ENCODE results near the gene GPR146. TPM values are rescaled to one million over a fixed set of nuclear protein-coding genes. Genes with fewer than 3 reads are reported as not detected.

The GPR146 gene
- total and polyA plus RNA-seq, 9 of the 15 experiments (the other 6 are each of a cell fraction or from before 2014, with no cell fraction given): 0.22 to 3.6 (median 0.64) TPM; not detected in 2

- no peak for TF ChIP-seq FOS (IDR thresholded peaks at IDR 0.05; ENCODE audit: extremely low read depth, insufficient read length)
- no peak for TF ChIP-seq ZNF780A (CRISPR knock-in tag; IDR thresholded peaks at IDR 0.05)
- TF ChIP-seq TAF7 (tag; IDR thresholded peaks at IDR 0.05): no peak
- TF ChIP-seq CTBP1 (IDR thresholded peaks at IDR 0.05; ENCODE audit: borderline replicate concordance): peak; percentile 48; the same call in 1 of the 2 replicates
- no peak for TF ChIP-seq CBFA2T2 (conservative IDR thresholded peaks at IDR 0.05)
- no peak; a peak in 1 of 4 replicates for TF ChIP-seq SRF (CRISPR knock-in tag; IDR thresholded peaks at IDR 0.05)
- TF ChIP-seq ZBTB5 (IDR thresholded peaks at IDR 0.05): no peak
- TF ChIP-seq ZFP30 (CRISPR knock-in tag; IDR thresholded peaks at IDR 0.05; ENCODE audit: borderline replicate concordance): no peak
- TF ChIP-seq KLF13 (tag; IDR thresholded peaks at IDR 0.05; ENCODE audit: borderline replicate concordance, low read depth): no peak
- TF ChIP-seq MEIS2 (IDR thresholded peaks at IDR 0.05; ENCODE audit: partially characterized antibody): peak; percentile 14
- TF ChIP-seq CBX1 (IDR thresholded peaks at IDR 0.05; ENCODE audit: low read depth): 0 out of 2 replicates have a peak, but pooled peaks have one; percentile 38
- no peak for TF ChIP-seq SMAD3 (CRISPR knock-in tag; conservative IDR thresholded peaks at IDR 0.05)
- no peak for TF ChIP-seq ELK3 (CRISPR knock-in tag; IDR thresholded peaks at IDR 0.05)
- no peak for TF ChIP-seq ZNF740 (CRISPR knock-in tag; IDR thresholded peaks at IDR 0.05)
- TF ChIP-seq ZNF740 (tag; IDR thresholded peaks at IDR 0.05): no peak
- no peak for TF ChIP-seq ZNF518B (CRISPR knock-in tag; IDR thresholded peaks at IDR 0.05)
- no peak for TF ChIP-seq SRSF7 (optimal IDR thresholded peaks at IDR 0.05; ENCODE audit: low read depth, low read length)
These were observed 42.5 kb downstream of the GPR146 start (continued) for GRCh38 chr7:1086588-1087464.
